Thoracic aorta (tissue), 2 donors: Measurements from ENCODE around the gene MPZL3. TPM values are rescaled to one million over a fixed set of nuclear protein-coding genes. Genes with fewer than 3 reads are reported as not detected.
A peak's percentile ranks its signal among the peaks of the same experiment; 100 is the strongest.

ENCODE experiments used
- ATAC-seq: fragments of 150-250 bp; one replicate; pipeline ENCODE4 v1.8.0; 2017; ENCODE audit warnings: low read depth; ENCODE audit not compliant: insufficient number of reproducible peaks, low FRiP score
- DNase-seq: peaks from one replicate; pipeline ENCODE4 v3.0.0-alpha.2; 2020; ENCODE audit warnings: low spot score
- H3K27ac ChIP-seq, 2 donors: fragments of 200-600 bp; sonication (generic); 1 replicate in 1 of 2; 2 replicates in 1 of 2; pipeline ENCODE4 v1.5.1; 2016; ENCODE audit warnings: mild to moderate bottlenecking in 2 of 2, moderate library complexity in 2 of 2
- H3K27me3 ChIP-seq: fragments of 200-600 bp; sonication (generic); replicated peaks from 2 replicates; pipeline ENCODE4 v1.6.0; 2016; ENCODE audit warnings: mild to moderate bottlenecking; ENCODE audit not compliant: insufficient read depth
- H3K36me3 ChIP-seq: fragments of 200-600 bp; sonication (generic); one replicate; pipeline ENCODE4 v1.5.1; 2016
- H3K4me1 ChIP-seq, 2 donors: fragments of 200-600 bp; sonication (generic); 1 replicate in 1 of 2; 2 replicates in 1 of 2; pipeline versions ENCODE4 v1.5.1 to v1.6.0; 2016; ENCODE audit warnings: low read depth in 2 of 2, mild to moderate bottlenecking in 1 of 2; ENCODE audit not compliant: control insufficient read depth in 1 of 2
- H3K4me3 ChIP-seq: fragments of 200-600 bp; sonication (generic); 2 replicates; pipeline ENCODE4 v1.5.1; 2016; ENCODE audit warnings: mild to moderate bottlenecking
- H3K9me3 ChIP-seq: fragments of 200-600 bp; sonication (generic); 2 replicates; pipeline ENCODE4 v1.5.1; 2016
- total RNA-seq, 2 donors: library from RNA; depleted of rRNA; stranded (reverse); fragments of >200 nt; gene quantifications; one replicate each; pipeline versions ENCODE4 v1.1.0 to v1.2.3, GENCODE V29; 2016
- TF ChIP-seq, protein P1 (sequence below): fragments of 200-600 bp; sonication (generic); IDR thresholded peaks from one replicate; pipeline ENCODE4 v1.5.1; 2019; ENCODE audit warnings: antibody characterized with exemption

The MPZL3 gene
- total RNA-seq, 2 donors from 2014 or later, result 0.41 to 3.2 TPM

DNA sequence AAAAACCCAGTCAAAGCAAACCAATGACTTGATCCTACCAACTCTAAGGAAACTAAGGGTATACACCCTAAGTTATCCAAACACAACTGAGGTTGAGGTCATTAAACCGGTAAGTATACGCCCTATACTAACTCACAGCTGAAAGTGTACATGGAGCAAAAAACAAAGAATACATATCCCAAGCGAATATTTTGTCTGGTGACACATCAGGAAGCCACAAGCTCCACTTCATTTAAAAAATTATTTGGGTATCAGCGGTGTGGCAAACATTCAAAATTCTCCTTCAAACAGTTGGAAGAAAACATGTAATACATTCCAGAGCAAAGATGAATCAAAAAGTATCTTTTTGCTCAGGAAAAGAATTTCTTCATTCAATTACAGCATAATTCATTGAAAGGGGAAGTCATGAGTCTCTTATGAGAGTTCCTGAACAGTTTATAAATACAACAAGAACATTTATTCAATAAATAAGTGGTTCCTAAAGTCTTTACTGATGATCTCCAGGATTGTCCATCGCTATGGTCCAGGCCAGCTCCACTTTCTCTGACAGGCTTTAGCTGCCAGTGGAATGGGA is 22.8 kb downstream of the MPZL3 start:
- no peaks in the 10 kb centered on the region for H3K9me3 ChIP-seq
- no peak overlapping the region for H3K4me3 ChIP-seq
- TF ChIP-seq, protein P1, sequence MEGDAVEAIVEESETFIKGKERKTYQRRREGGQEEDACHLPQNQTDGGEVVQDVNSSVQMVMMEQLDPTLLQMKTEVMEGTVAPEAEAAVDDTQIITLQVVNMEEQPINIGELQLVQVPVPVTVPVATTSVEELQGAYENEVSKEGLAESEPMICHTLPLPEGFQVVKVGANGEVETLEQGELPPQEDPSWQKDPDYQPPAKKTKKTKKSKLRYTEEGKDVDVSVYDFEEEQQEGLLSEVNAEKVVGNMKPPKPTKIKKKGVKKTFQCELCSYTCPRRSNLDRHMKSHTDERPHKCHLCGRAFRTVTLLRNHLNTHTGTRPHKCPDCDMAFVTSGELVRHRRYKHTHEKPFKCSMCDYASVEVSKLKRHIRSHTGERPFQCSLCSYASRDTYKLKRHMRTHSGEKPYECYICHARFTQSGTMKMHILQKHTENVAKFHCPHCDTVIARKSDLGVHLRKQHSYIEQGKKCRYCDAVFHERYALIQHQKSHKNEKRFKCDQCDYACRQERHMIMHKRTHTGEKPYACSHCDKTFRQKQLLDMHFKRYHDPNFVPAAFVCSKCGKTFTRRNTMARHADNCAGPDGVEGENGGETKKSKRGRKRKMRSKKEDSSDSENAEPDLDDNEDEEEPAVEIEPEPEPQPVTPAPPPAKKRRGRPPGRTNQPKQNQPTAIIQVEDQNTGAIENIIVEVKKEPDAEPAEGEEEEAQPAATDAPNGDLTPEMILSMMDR, result no peak
- H3K27ac ChIP-seq, result no peak overlapping the region
- H3K27me3 ChIP-seq, result no peaks in the 10 kb centered on the region
- no peak for DNase-seq
- no peaks in the 10 kb centered on the region for H3K36me3 ChIP-seq
- peaks cover 0 to 4% of the 10 kb centered on the region in 2 donors for H3K4me1 ChIP-seq
- ATAC-seq, result no peak

DNA sequence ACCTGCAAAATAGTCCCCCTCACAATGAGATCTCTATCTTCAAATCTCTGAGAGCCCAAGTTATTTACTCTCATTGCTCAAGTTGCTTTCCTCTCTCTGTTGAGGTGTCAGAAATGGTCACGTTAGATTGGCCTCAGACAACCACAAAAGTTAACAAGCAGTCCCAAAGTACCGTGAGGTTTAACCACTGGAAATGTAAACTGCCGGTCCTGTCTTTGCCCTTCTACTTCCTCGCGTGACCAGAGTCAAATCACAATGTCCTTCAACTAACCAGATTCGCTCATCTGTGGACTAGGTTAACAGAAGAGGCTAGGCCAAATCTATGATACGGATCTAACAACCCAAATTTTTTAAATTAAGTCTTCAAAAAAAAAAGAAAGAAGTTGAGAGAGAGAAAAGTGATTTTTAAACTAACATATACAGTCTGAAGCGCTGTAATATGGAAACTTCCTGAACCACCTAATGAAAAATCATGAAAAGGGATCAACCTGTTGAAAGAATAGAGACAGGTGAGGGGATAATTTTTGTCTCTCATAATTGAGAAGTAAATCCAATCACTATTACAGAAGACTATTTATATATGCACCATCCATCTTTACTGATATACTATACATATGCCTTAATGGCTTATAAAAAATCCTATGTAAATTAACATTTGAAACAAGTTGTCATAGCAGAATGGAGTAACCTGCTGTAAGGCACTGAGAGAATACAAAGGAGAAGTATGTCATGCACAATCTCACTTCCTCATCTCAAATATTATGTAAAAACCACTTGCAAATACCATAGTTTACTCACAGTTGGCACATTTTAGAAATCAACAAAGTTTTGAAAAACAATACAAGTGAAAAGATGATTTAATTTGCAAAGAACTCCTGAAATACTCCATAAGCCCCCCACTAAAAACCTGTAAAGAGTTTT is 24.0 kb downstream of the MPZL3 start:
- no peaks in the 10 kb centered on the region for H3K27me3 ChIP-seq
- ATAC-seq (no peak), DNase-seq (no peak)
- H3K9me3 ChIP-seq, result no peaks in the 10 kb centered on the region
- TF ChIP-seq, protein P1, result no peak
- H3K36me3 ChIP-seq, result no peaks in the 10 kb centered on the region
- no peak overlapping the region for H3K4me3 ChIP-seq
- H3K27ac ChIP-seq, result no peak overlapping the region
- H3K4me1 ChIP-seq, result peaks cover 0 to 4% of the 10 kb centered on the region in 2 donors

DNA sequence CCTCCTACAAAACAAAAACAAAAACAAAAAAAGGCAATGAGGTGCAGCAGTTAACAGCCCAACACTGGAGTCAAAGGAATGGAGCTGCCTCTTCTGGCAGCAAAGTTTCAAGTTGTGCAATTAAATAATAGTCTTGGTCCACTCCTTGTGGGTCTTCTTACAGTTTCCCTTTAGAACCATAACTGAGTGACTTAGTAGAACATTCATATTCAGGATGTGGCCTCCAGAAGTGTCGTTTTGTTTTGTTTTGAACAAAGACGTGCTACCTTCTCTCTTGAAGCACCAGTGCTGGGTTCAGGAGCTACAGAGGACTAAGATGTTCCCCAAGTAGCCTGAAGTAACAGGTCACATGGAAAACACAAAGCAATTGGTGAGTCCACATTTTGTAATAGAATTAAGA is 25.4 kb downstream of the MPZL3 start:
- Histone ChIP-seq H3K36me3 (no peaks in the 10 kb centered on the region), H3K4me1 (peaks cover 0 to 4% of the 10 kb centered on the region in 2 donors), H3K27ac (no peak overlapping the region), H3K9me3 (no peaks in the 10 kb centered on the region), H3K27me3 (no peaks in the 10 kb centered on the region), H3K4me3 (no peak overlapping the region)
- DNase-seq, result no peak
- TF ChIP-seq, protein P1, result no peak
- no peak for ATAC-seq

DNA sequence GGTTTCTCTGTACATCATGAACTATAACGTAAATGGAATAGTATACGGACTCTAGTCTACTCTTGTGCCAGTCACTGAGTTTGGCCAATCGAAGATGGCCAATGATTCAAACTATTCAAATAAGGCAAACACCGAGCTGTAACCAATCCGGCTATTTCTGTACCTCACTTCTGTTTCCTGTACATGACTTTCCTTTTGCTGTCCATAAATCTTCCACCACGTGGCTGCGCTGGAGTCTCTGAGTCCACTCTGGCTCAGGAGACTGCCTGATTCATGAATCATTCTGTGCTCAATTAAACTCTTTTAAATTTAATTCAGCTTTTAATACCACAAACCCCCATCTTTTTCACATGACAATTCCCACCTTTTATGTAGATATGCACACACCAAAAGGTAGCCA is 25.9 kb downstream of the MPZL3 start:
- Histone ChIP-seq H3K4me3 (no peak overlapping the region), H3K27me3 (no peaks in the 10 kb centered on the region), H3K36me3 (no peaks in the 10 kb centered on the region), H3K27ac (no peak overlapping the region), H3K4me1 (peaks cover 0 to 4% of the 10 kb centered on the region in 2 donors), H3K9me3 (no peaks in the 10 kb centered on the region)
- ATAC-seq (no peak), DNase-seq (no peak)
- TF ChIP-seq, protein P1, result no peak

DNA sequence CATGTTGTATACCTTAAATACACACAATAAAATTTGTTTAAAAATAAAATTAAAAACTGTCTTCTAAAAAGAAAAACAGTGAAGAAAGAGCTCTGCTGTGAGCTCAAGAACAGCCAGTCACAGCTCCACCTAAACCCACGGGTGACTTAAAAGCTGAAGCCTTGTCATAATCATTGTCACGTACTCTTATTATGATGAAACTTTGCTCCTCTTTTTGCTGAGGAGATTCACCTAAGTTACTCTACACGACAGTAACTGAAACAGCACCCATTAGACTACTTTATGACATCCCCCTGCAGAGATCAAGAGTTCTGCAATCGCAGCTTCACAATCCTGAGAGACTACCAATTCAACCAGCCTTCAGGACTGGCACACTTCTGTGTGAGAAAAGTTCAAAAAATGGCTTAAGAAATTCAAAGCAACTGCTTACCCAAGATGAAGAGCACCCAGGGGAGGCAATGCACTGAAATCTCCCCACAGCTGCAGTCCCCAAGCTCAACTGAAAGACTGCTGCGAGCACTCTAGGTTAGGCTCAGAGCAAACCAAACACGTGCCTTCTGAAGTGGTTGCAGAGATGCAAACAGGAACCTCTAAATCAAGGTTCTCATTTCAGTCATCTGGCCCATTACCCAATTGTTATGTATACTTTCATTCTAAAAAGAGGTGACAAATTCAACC is 27.5 kb downstream of the MPZL3 start, which contains the start of gene JAML:
TSS of gene JAML (minus strand) at position 501 of the 678 bp plus-strand sequence. CDS start 10,145 bp downstream, outside the sequence.
- TF ChIP-seq, protein P1, result no peak
- Histone ChIP-seq H3K27ac (no peak within 1 kb of the TSS), H3K9me3 (no peaks in the 10 kb centered on the region), H3K4me1 (peaks cover 0 to 4% of the 10 kb centered on the region in 2 donors), H3K36me3 (no peaks in the 10 kb centered on the region), H3K27me3 (no peaks in the 10 kb centered on the region), H3K4me3 (peak within 1 kb of the TSS; percentile 50)
- ATAC-seq (no peak), DNase-seq (no peak)
